OCI-LY1 (cell line): Measurements from ENCODE around the gene ZNF497.

Source experiments
- EZH2 ChIP-seq: fragments of 200-600 bp; sonication (generic), shearing (Covaris generic); IDR thresholded peaks from 2 replicates; pipeline ENCODE4 v1.8.0; 2017; ENCODE audit warnings: borderline replicate concordance, mixed run types, mild to moderate bottlenecking, antibody characterized with exemption, low read length, moderate library complexity, mixed read lengths
- TF ChIP-seq, protein P1 (sequence below): fragments of 200-600 bp; sonication (generic), shearing (Covaris generic); IDR thresholded peaks from 2 replicates; pipeline ENCODE4 v1.5.1; 2017; ENCODE audit warnings: mild to moderate bottlenecking, antibody characterized with exemption, low read length, moderate library complexity, mixed read lengths

DNA sequence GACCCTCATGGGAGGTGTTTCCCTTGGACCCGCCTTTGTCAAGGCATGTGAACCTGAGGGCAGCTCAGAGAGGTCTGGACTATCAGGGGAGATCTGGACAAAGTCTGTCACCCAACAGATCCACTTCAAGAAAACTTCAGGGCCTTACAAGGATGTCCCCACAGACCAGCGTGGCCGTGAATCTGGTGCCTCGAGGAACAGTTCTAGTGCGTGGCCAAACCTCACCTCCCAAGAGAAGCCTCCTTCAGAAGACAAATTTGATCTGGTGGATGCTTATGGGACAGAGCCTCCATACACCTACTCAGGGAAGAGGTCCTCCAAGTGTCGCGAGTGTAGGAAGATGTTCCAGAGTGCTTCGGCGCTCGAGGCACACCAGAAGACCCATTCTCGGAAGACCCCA is 24.2 kb downstream of the ZNF497 start:
- TF ChIP-seq, protein P1, sequence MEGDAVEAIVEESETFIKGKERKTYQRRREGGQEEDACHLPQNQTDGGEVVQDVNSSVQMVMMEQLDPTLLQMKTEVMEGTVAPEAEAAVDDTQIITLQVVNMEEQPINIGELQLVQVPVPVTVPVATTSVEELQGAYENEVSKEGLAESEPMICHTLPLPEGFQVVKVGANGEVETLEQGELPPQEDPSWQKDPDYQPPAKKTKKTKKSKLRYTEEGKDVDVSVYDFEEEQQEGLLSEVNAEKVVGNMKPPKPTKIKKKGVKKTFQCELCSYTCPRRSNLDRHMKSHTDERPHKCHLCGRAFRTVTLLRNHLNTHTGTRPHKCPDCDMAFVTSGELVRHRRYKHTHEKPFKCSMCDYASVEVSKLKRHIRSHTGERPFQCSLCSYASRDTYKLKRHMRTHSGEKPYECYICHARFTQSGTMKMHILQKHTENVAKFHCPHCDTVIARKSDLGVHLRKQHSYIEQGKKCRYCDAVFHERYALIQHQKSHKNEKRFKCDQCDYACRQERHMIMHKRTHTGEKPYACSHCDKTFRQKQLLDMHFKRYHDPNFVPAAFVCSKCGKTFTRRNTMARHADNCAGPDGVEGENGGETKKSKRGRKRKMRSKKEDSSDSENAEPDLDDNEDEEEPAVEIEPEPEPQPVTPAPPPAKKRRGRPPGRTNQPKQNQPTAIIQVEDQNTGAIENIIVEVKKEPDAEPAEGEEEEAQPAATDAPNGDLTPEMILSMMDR, result no peak
- no peak for TF ChIP-seq EZH2
